ENCODE results near the gene EFEMP1.

Gene EFEMP1

GRCh38 chr2:55923982-55924321 lies 370 bp upstream of the EFEMP1 start:
- Histone ChIP-seq H3K27me3 (no peaks in the 10 kb centered on the region), H3K9me3 (replicated peaks in 1 of 11) (peaks cover 11 to 39% (median 20%) of the 10 kb centered on the region in 11 experiments), H4K20me1 (no peaks in the 10 kb centered on the region), H3K4me3 (no peak overlapping the region), H3K4me2 (no peak overlapping the region), H3K9ac (no peak overlapping the region), H3K4me1 (no peaks in the 10 kb centered on the region), H3K36me3 (peaks cover 0 to 37% (median 14%) of the 10 kb centered on the region in 11 experiments; a peak in 10 of 22 replicates), H3K27ac (no peak overlapping the region)
- no peak for TF ChIP-seq Cebpa-rat (IDR thresholded peaks at IDR 0.05)

DNA sequence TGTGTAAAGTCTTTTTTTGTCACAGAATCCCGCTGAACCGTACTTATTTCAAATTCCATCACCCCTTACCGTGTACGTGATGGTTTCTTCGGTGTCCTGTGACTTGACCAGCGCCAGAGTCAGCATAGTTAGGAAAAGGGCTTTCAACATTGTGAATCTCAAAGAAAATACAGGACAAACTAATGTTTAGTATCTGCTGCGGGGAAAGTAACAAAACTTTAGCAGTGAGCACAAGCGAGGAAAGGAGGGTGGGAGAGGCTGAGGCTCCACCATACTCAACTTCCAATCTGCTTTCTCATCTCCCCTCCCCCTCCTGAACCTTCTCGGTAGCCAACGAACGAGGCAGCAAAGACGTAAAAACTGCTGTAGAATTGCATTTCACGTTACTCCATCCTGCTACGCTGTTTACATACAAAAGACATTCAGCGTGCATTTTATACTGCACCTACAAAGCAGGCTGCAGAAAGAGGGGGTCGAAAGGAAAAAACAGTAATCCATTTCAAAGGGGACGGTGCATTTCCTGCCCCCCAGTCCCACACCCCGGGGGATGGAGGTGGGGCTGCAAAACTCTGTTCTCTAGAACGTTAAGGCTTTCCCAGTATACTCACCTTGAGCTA lies 1.2 kb downstream of the EFEMP1 start:
- H3K9ac ChIP-seq, result no peak overlapping the region
- H4K20me1 ChIP-seq, result no peaks in the 10 kb centered on the region
- H3K27ac ChIP-seq, result no peak overlapping the region
- no peak overlapping the region for H3K4me2 ChIP-seq
- no peaks in the 10 kb centered on the region; a peak in 2 of 20 replicates for H3K4me1 ChIP-seq
- H3K27me3 ChIP-seq, result no peaks in the 10 kb centered on the region
- no peak overlapping the region for H3K4me3 ChIP-seq
- peaks cover 11 to 32% (median 20%) of the 10 kb centered on the region in 11 experiments for H3K9me3 ChIP-seq (replicated peaks in 1 of 11)
- peaks cover 0 to 41% (median 14%) of the 10 kb centered on the region in 11 experiments; a peak in 10 of 22 replicates for H3K36me3 ChIP-seq
- TF ChIP-seq Cebpa-rat (IDR thresholded peaks at IDR 0.05), result no peak

DNA sequence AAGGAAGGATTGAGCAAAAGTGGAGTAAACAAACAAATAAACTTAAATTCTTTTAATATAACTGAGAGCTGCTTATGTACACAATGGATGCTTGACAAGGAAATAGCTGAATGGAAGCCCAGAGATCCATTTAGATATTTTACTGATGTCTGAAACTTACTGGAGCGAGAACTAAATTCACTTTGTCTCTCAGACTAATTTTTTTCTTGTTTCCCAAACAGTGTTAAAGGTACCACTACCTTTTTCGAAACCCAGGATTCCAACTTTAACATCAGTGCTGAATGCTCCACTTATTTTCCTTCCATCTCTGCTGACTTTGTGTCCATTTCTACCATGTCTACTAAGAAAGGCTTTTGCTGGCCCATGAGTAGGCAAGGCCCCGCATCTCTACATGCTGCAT lies 4.0 kb downstream of the EFEMP1 start:
- Histone ChIP-seq H3K9me3 (replicated peaks in 1 of 11) (peaks cover 11 to 23% (median 17%) of the 10 kb centered on the region in 11 experiments), H3K27ac (no peak overlapping the region), H3K4me2 (no peak overlapping the region), H3K36me3 (peaks cover 0 to 43% (median 14%) of the 10 kb centered on the region in 11 experiments; a peak in 10 of 22 replicates), H3K9ac (no peak overlapping the region), H4K20me1 (no peaks in the 10 kb centered on the region), H3K27me3 (no peaks in the 10 kb centered on the region), H3K4me1 (no peaks in the 10 kb centered on the region; a peak in 2 of 20 replicates), H3K4me3 (no peak overlapping the region)
- TF ChIP-seq Cebpa-rat (IDR thresholded peaks at IDR 0.05), result no peak

GRCh38 chr2:55918856-55919255 lies 4.7 kb downstream of the EFEMP1 start:
- no peaks in the 10 kb centered on the region for H4K20me1 ChIP-seq

DNA sequence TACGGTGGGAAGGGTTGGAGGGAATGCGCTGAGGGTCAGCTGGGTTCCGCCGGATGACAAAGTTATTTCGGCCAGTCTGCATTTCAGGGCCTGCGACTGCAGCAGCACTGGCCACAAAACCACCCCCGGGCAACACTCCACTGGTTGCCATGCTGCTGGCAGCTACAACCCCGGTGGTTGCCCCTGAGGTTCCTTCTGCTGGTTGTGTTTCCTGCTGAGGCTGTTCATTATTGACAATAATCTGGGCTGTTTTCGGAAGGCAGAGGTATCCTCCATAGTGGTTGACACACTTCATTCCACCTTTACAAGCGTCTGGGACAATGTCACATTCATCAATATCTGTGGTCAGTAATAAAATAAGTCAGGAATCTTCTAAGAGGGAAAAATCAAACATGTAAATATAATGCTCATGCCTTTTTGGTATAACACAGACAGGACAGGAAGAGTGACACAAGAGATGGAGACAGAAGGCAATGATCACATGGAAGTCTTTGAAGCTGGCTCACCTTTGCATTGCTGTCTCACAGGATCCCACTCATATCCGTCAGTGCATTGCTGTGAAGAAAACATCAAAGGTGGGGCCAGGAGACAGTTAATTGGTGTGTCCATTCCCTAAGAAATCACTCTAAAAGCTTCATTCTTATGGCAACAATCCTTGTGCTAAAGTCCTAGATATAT lies 5.7 kb downstream of the EFEMP1 start:
- Histone ChIP-seq H3K4me3 (no peak overlapping the region), H4K20me1 (no peaks in the 10 kb centered on the region), H3K4me2 (no peak overlapping the region), H3K36me3 (peaks cover 0 to 26% (median 0%) of the 10 kb centered on the region in 11 experiments; a peak in 6 of 22 replicates), H3K27ac (no peak overlapping the region), H3K27me3 (no peaks in the 10 kb centered on the region), H3K9ac (no peak overlapping the region), H3K4me1 (no peaks in the 10 kb centered on the region; a peak in 2 of 20 replicates), H3K9me3 (replicated peaks in 1 of 11) (peaks cover 0 to 6% (median 4%) of the 10 kb centered on the region in 11 experiments; a peak in 10 of 22 replicates)
- TF ChIP-seq Cebpa-rat (IDR thresholded peaks at IDR 0.05), result no peak

More at GRCh38 chr2:55918856-55919255, 4.7 kb downstream of the EFEMP1 start:
- Histone ChIP-seq H3K4me3 (no peak overlapping the region), H3K9me3 (replicated peaks in 1 of 11) (peaks cover 7 to 16% (median 14%) of the 10 kb centered on the region in 11 experiments), H3K27me3 (no peaks in the 10 kb centered on the region), H3K4me1 (no peaks in the 10 kb centered on the region; a peak in 2 of 20 replicates), H3K36me3 (peaks cover 0 to 36% (median 7%) of the 10 kb centered on the region in 11 experiments; a peak in 10 of 22 replicates), H3K27ac (no peak overlapping the region), H3K9ac (no peak overlapping the region), H3K4me2 (no peak overlapping the region)
- TF ChIP-seq Cebpa-rat (IDR thresholded peaks at IDR 0.05), result no peak

DNA sequence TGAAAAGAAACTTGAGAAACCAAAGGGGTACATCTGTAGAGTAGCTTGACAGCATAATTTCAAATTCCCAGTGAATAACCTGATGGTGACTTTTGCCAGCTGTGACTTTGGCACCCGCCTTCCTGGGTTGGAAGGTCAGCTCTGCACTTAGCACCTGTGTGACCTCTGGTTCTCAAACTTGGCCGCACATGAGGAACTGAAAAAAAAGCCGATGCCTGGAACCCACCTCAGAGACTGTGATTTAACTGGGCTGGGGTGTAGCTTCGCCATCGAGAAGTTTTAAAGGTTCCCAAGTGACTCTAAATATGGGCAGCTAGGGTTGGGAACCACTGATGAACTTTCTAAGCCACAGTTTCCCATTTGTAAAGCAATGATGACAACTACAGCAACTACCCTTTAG lies 6.5 kb downstream of the EFEMP1 start:
- no peak for TF ChIP-seq Cebpa-rat (IDR thresholded peaks at IDR 0.05)
- Histone ChIP-seq H3K4me2 (no peak overlapping the region), H3K36me3 (peaks cover 0 to 19% (median 0%) of the 10 kb centered on the region in 11 experiments; a peak in 6 of 22 replicates), H4K20me1 (no peaks in the 10 kb centered on the region), H3K27me3 (no peaks in the 10 kb centered on the region), H3K9me3 (replicated peaks in 1 of 11) (no peaks in the 10 kb centered on the region; a peak in 3 of 22 replicates), H3K4me1 (no peaks in the 10 kb centered on the region; a peak in 2 of 20 replicates), H3K4me3 (no peak overlapping the region), H3K27ac (no peak overlapping the region), H3K9ac (no peak overlapping the region)

DNA sequence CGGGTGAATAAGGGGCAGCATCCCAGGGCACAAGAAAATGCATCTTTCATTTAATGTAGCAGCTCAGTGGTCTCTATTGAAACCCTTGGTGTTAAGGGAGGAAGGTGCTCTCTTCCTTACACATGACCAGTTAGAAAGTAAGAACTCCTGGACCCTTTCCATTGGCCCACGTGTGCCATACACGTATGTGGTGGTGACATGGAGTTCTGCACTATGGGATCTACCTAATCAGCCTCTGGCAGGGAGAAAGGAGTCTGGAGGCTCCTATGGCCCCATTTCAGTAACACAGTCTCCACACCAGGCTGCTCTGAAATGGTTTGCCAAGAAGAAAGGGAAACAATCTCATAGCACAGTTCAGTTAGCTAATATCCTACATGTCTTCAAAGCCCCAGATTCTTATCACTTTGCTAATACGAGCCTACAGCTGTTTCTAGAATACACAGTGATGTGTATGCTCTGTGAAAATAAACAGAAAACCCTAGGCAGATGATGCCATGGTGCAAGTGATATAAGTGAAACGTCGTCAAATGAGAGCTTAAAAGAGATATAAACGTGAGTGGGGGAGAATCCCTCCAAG lies 7.0 kb downstream of the EFEMP1 start:
- TF ChIP-seq Cebpa-rat (IDR thresholded peaks at IDR 0.05), result no peak
- no peaks in the 10 kb centered on the region for H3K27me3 ChIP-seq
- H3K9ac ChIP-seq, result no peak overlapping the region
- no peak overlapping the region for H3K4me2 ChIP-seq
- no peaks in the 10 kb centered on the region for H4K20me1 ChIP-seq
- H3K27ac ChIP-seq, result no peak overlapping the region
- no peak overlapping the region for H3K4me3 ChIP-seq
- H3K9me3 ChIP-seq (replicated peaks in 1 of 11), result no peaks in the 10 kb centered on the region; a peak in 1 of 22 replicates
- H3K36me3 ChIP-seq, result peaks cover 0 to 16% (median 0%) of the 10 kb centered on the region in 11 experiments; a peak in 4 of 22 replicates
- no peaks in the 10 kb centered on the region; a peak in 2 of 20 replicates for H3K4me1 ChIP-seq

DNA sequence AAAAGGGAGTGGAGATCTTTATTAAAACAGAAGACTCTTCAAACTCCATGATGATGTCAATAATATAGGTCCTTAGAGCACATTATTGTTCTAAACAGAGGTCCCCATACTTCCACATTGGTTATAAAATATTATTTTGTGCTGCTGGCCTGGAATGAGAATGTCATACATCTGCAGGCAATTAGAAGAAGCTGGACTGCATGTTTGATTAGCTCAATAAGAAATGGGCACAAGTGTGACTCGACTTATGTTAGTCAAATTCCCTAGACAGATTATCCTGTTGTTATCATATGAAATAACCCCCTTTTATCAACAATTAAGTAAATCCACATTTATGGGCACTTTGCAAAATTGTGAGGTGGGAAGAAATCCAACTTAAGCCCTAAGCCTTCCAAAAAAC lies 8.8 kb downstream of the EFEMP1 start:
- H3K9ac ChIP-seq, result no peak overlapping the region
- H3K4me2 ChIP-seq, result no peak overlapping the region
- no peaks in the 10 kb centered on the region; a peak in 1 of 22 replicates for H3K9me3 ChIP-seq (replicated peaks in 1 of 11)
- peaks cover 0 to 16% (median 0%) of the 10 kb centered on the region in 11 experiments; a peak in 3 of 22 replicates for H3K36me3 ChIP-seq
- no peaks in the 10 kb centered on the region; a peak in 2 of 20 replicates for H3K4me1 ChIP-seq
- no peak overlapping the region for H3K4me3 ChIP-seq
- no peak for TF ChIP-seq Cebpa-rat (IDR thresholded peaks at IDR 0.05)
- no peak overlapping the region for H3K27ac ChIP-seq
- H3K27me3 ChIP-seq, result no peaks in the 10 kb centered on the region
- H4K20me1 ChIP-seq, result no peaks in the 10 kb centered on the region

GRCh38 chr2:55912926-55913325 lies 10.7 kb downstream of the EFEMP1 start:
- no peaks in the 10 kb centered on the region for H4K20me1 ChIP-seq
- no peaks in the 10 kb centered on the region for H3K27me3 ChIP-seq
- H3K27ac ChIP-seq, result no peak overlapping the region
- TF ChIP-seq Cebpa-rat (IDR thresholded peaks at IDR 0.05), result no peak
- H3K4me1 ChIP-seq, result no peaks in the 10 kb centered on the region; a peak in 2 of 20 replicates
- H3K36me3 ChIP-seq, result peaks cover 0 to 16% (median 0%) of the 10 kb centered on the region in 11 experiments; a peak in 3 of 22 replicates
- no peak overlapping the region for H3K4me2 ChIP-seq
- no peak overlapping the region for H3K4me3 ChIP-seq
- H3K9ac ChIP-seq, result no peak overlapping the region
- H3K9me3 ChIP-seq (replicated peaks in 1 of 11), result no peaks in the 10 kb centered on the region; a peak in 1 of 22 replicates

All from BLaER1 treated with 17β-estradiol and CSF1 and Interleukin-3, amounts not matched to agents 10 nM and 100 nM (cell line).